GM12878 (cell line): ENCODE data around the gene AGAP1. TPM values are rescaled to one million over a fixed set of nuclear protein-coding genes. Genes with fewer than 3 reads are reported as not detected.

ENCODE experiments used
- ATAC-seq: fragments of 200-7000 bp; cut with Tn5 transposase; 3 replicates; pipeline ENCODE4 v1.9.1; 2020; ENCODE audit warnings: mild to moderate bottlenecking, moderate library complexity
- BruUV-seq: library from RNA; stranded (reverse); fragments of 400-500 nt; replicated peaks from 2 replicates; lab custom pipeline; 2021; lab: Mats Ljungman, UMichigan
- CTCF ChIA-PET: fragments of 300-600 bp; sonication (Branson Sonifier 250); formaldehyde crosslinking; extraction: SDS; loops from one replicate; lab custom pipeline; 2021; ENCODE audit warnings: inconsistent platforms; lab: Yijun Ruan, JAX
- POLR2A ChIA-PET: fragments of 350-600 bp; formaldehyde crosslinking; extraction: SDS; loops from one replicate; lab custom pipeline; 2021; ENCODE audit warnings: inconsistent platforms; lab: Charles Lee
- RAD21 ChIA-PET: fragments of 300-600 bp; sonication (Branson Sonifier 250); formaldehyde crosslinking; loops from one replicate; lab custom pipeline; 2023; ENCODE audit warnings: antibody characterized with exemption; ENCODE audit not compliant: unreplicated experiment; lab: Charles Lee
- SMC1A ChIA-PET: fragments of 300-600 bp; sonication (Branson Sonifier 250); formaldehyde crosslinking; loops from one replicate; lab custom pipeline; 2023; ENCODE audit not compliant: unreplicated experiment, uncharacterized antibody; lab: Charles Lee
- DNase-seq: peaks from one replicate; pipeline ENCODE4 v3.0.0-alpha.2; 2011; ENCODE audit warnings: low read depth, low spot score
- FAIRE-seq: peaks from 3 replicates; lab custom pipeline; 2011; peaks lifted over from hg19 to GRCh38; lab: Jason Lieb, UNC
- H2AFZ ChIP-seq: 2 replicates; pipeline ENCODE4 v1.6.0; 2011; ENCODE audit warnings: low read depth, low read length, control low read depth; ENCODE audit not compliant: control insufficient read depth
- H3K27ac ChIP-seq: 2 replicates; pipeline ENCODE4 v1.5.1; 2011; ENCODE audit warnings: control low read depth; ENCODE audit not compliant: control insufficient read depth, insufficient read depth
- H3K27me3 ChIP-seq, 2 experiments: replicated peaks in 1 of 2; 2 replicates each; pipeline versions ENCODE4 v1.6.0 to v1.6.1; 2011; ENCODE audit warnings: low read length in 1 of 2; ENCODE audit not compliant: control insufficient read depth in 2 of 2, insufficient read depth in 2 of 2
- H3K36me3 ChIP-seq, 2 experiments: 2 replicates each; pipeline ENCODE4 v1.5.1; 2011; ENCODE audit warnings: low read length in 1 of 2; ENCODE audit not compliant: control insufficient read depth in 2 of 2, insufficient read depth in 2 of 2
- H3K4me1 ChIP-seq: 2 replicates; pipeline ENCODE4 v1.6.1; 2011; ENCODE audit warnings: mild to moderate bottlenecking, low read length, moderate library complexity, mixed read lengths; ENCODE audit not compliant: control insufficient read depth, insufficient read depth
- H3K4me2 ChIP-seq: 2 replicates; pipeline ENCODE4 v1.6.0; 2011; ENCODE audit warnings: control low read depth; ENCODE audit not compliant: control insufficient read depth, insufficient read depth
- H3K4me3 ChIP-seq: fragments of 200-600 bp; sonication (generic); 2 replicates; pipeline ENCODE4 v1.5.1; 2016
- H3K79me2 ChIP-seq: 2 replicates; pipeline ENCODE4 v1.6.0; 2011; ENCODE audit warnings: low read length; ENCODE audit not compliant: control insufficient read depth, insufficient read depth
- H3K9ac ChIP-seq: 2 replicates; pipeline ENCODE4 v1.8.0; 2011; ENCODE audit warnings: low read length, control low read depth, mixed read lengths; ENCODE audit not compliant: control insufficient read depth, insufficient read depth
- H3K9me3 ChIP-seq: replicated peaks from 3 replicates; pipeline ENCODE4 v1.5.1; 2011; ENCODE audit warnings: mild to moderate bottlenecking, low read length; ENCODE audit not compliant: control insufficient read depth, insufficient read depth
- H4K20me1 ChIP-seq: 2 replicates; pipeline ENCODE4 v1.6.0; 2011; ENCODE audit not compliant: control insufficient read depth, insufficient read depth
- CEBPB ChIP-seq, 2 experiments: fragments of 150-350 bp in 1 of 2; IDR thresholded peaks; 2 replicates each; pipeline ENCODE4 v1.6.1; 2012 to 2014; ENCODE audit warnings: low read depth in 2 of 2, low read length in 2 of 2, borderline replicate concordance in 1 of 2, inconsistent platforms in 1 of 2
- IKZF1 ChIP-seq: fragments of 450-650 bp; conservative IDR thresholded peaks from 2 replicates; pipeline ENCODE4 v1.6.1; 2017; ENCODE audit warnings: antibody characterized with exemption, mild to moderate bottlenecking
- IRF4 ChIP-seq: IDR thresholded peaks from 2 replicates; pipeline ENCODE4 v1.6.1; 2011; ENCODE audit warnings: low read depth, low read length
- KAT2A ChIP-seq: conservative IDR thresholded peaks from 2 replicates; pipeline ENCODE4 v1.6.1; 2011; ENCODE audit warnings: low read depth, low read length; ENCODE audit not compliant: control insufficient read depth
- MEF2A ChIP-seq: IDR thresholded peaks from 2 replicates; pipeline ENCODE4 v1.6.1; 2011; ENCODE audit warnings: low read depth, mild to moderate bottlenecking, low read length, moderate library complexity; ENCODE audit not compliant: insufficient read depth
- MYB ChIP-seq: fragments of 150-350 bp; IDR thresholded peaks from 2 replicates; pipeline ENCODE4 v1.6.1; 2014; ENCODE audit warnings: mild to moderate bottlenecking, low read depth, low read length, borderline replicate concordance
- NR2C1 ChIP-seq: fragments of 450-650 bp; IDR thresholded peaks from 2 replicates; pipeline ENCODE4 v1.6.1; 2017; ENCODE audit warnings: antibody characterized with exemption, mild to moderate bottlenecking, moderate library complexity
- RFX5 ChIP-seq: IDR thresholded peaks from 2 replicates; pipeline ENCODE4 v1.6.1; 2011; ENCODE audit warnings: low read depth, low read length, improper control_type of control experiment
- SMAD1 ChIP-seq: fragments of 450-650 bp; IDR thresholded peaks from 2 replicates; pipeline ENCODE4 v1.6.1; 2018; ENCODE audit warnings: mild to moderate bottlenecking, low read depth; ENCODE audit not compliant: partially characterized antibody
- STAT3 ChIP-seq: IDR thresholded peaks from 2 replicates; pipeline ENCODE4 v1.6.1; 2011; ENCODE audit warnings: low read depth, low read length, improper control_type of control experiment
- YY1 ChIP-seq: IDR thresholded peaks from 2 replicates; pipeline ENCODE4 v1.6.1; 2011; ENCODE audit warnings: low read depth, mild to moderate bottlenecking, low read length
- WGBS: methylation state at CpG from one replicate; pipeline ENCODE4 v1.1.6; 2016; ENCODE audit warnings: low lambda C conversion rate; ENCODE audit not compliant: insufficient replicate concordance, insufficient coverage; ENCODE audit errors: missing lambda C conversion rate; 5-methylcytosine and 5-hydroxymethylcytosine counted together
- in situ Hi-C: fragments of 300-500 bp; cut with MboI; formaldehyde crosslinking; loops from 9 replicates; pipeline ENCODE4 v1.14.3; 2018; ENCODE audit warnings: mixed read lengths
- intact Hi-C: fragments of 100-400 bp; cut with micrococcal nuclease; formaldehyde crosslinking; loops from one replicate; pipeline ENCODE4 v1.14.2; 2022; ENCODE audit not compliant: unreplicated experiment
- polyA plus RNA-seq, 11 experiments: library from polyadenylated mRNA; depleted of rRNA in 4 of 11; unstranded in 6 of 11; stranded (reverse) in 5 of 11; fragments of >200 nt; fragmentation: Nextera tagmentation in 4 of 11; fragmentation: Illumina TruSeq in 1 of 11; extraction: Ambion mirVana in 4 of 11; extraction: Trizol in 1 of 11; gene quantifications; 1 replicate in 1 of 11; 2 replicates in 10 of 11; pipeline versions ENCODE4 v1.2.1 to v1.2.3, GENCODE V29; 2011 to 2016; ENCODE audit warnings: inconsistent platforms in 2 of 11, missing spikeins in 2 of 11, low read depth in 1 of 11
- total RNA-seq, 4 experiments: library from RNA; depleted of rRNA in 3 of 4; stranded (reverse); fragments of >200 nt in 3 of 4; fragmentation: Illumina TruSeq in 1 of 4; extraction: Trizol in 1 of 4; gene quantifications; 2 replicates each; pipeline versions ENCODE4 v1.2.1 to v1.2.3, GENCODE V29; 2013 to 2021
- TF ChIP-seq, protein P1 (sequence below): fragments of 150-350 bp; IDR thresholded peaks from 2 replicates; pipeline ENCODE4 v1.6.1; 2014; ENCODE audit warnings: mild to moderate bottlenecking, low read depth, low read length
- TF ChIP-seq, protein P2 (sequence below): IDR thresholded peaks from 2 replicates; pipeline ENCODE4 v1.6.1; 2011; ENCODE audit warnings: borderline replicate concordance, low read depth, mild to moderate bottlenecking, moderate library complexity, low read length; ENCODE audit not compliant: insufficient read depth, poor library complexity, severe bottlenecking
- TF ChIP-seq, protein P3 (sequence below): fragments of 450-650 bp; IDR thresholded peaks from 2 replicates; pipeline ENCODE4 v1.6.1; 2017; ENCODE audit warnings: mild to moderate bottlenecking, moderate library complexity

The AGAP1 gene
- total and polyA plus RNA-seq, 10 of the 15 experiments (the other 5 are each of a cell fraction or from before 2014, with no cell fraction given): 0.05 to 0.15 (median 0.06) TPM; not detected in 7

DNA sequence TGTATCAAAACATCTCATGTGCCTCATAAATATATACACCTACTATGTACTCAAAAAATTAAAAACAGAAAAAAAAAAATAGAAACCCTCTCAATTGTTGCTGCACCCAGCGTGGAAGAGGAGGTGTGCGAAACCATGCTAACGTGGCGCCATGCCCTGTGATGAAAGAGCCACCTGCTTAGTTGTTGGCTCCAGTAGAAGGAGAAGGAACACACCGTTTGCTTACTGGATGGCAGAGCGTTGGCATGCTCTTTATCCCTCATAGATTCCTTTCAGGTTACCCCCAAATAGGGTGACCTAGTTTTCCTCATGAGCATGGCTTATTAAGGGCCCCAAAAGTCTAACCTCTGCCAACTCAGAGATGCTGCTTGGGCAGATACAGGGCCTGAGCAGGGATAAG, 332.1 kb downstream of the AGAP1 start (continued):
- TF ChIP-seq STAT3 (no peak), YY1 (no peak), MEF2A (no peak)
- TF ChIP-seq, protein P1, sequence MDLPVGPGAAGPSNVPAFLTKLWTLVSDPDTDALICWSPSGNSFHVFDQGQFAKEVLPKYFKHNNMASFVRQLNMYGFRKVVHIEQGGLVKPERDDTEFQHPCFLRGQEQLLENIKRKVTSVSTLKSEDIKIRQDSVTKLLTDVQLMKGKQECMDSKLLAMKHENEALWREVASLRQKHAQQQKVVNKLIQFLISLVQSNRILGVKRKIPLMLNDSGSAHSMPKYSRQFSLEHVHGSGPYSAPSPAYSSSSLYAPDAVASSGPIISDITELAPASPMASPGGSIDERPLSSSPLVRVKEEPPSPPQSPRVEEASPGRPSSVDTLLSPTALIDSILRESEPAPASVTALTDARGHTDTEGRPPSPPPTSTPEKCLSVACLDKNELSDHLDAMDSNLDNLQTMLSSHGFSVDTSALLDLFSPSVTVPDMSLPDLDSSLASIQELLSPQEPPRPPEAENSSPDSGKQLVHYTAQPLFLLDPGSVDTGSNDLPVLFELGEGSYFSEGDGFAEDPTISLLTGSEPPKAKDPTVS: no peak
- TF ChIP-seq, all 136 proteins: peak for 0

DNA sequence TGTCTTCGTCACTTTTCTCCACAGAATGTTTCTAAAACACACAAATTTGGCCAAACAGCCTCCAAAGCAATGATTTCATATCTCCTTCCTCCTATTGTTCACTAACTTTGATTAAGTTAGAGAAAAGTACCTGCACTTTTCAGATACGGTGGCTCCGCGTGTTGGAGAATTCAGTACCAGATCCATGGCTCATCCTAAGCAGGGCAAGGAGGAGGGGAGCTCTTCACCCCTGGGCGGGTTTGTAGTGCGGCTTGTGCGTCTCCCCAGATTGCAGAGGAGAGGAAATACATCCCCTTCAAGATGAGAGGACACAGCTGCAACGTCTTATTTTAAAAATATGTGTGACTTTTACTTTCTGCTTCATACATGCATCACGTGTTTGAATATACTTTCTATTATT, 333.0 kb downstream of the AGAP1 start:
- H3K4me1 ChIP-seq: no peaks in the 10 kb centered on the region
- no peak overlapping the region for H2AFZ ChIP-seq
- BruUV-seq: no TSS peak
- H4K20me1 ChIP-seq: no peaks in the 10 kb centered on the region
- H3K4me2 ChIP-seq: no peak overlapping the region
- DNase-seq (no peak), FAIRE-seq (no peak), ATAC-seq (no peak)
- no peak overlapping the region for H3K9ac ChIP-seq
- 39% methylated on average over 9 of the region's 9 CpGs for WGBS
- no peak overlapping the region for H3K27ac ChIP-seq
- no peaks in the 10 kb centered on the region for H3K36me3 ChIP-seq
- ChIA-PET RAD21 (no interaction called here), CTCF (no interaction called here), POLR2A (no interaction called here), SMC1A (no interaction called here)
- no peaks in the 10 kb centered on the region for H3K79me2 ChIP-seq
- no peak overlapping the region for H3K4me3 ChIP-seq
- in situ Hi-C loops: no loop called here
- H3K9me3 ChIP-seq: no peaks in the 10 kb centered on the region
- intact Hi-C loops: no loop called here
- no peaks in the 10 kb centered on the region for H3K27me3 ChIP-seq
- TF ChIP-seq MYB (no peak), SMAD1 (no peak), NR2C1 (no peak), IRF4 (no peak), KAT2A (no peak), RFX5 (no peak), IKZF1 (no peak), CEBPB (IDR thresholded peaks at IDR 0.05; ENCODE audit: borderline replicate concordance in 1 of 2, low read depth in 2 of 2, low read length in 2 of 2) (no peak)
- TF ChIP-seq, protein P2, sequence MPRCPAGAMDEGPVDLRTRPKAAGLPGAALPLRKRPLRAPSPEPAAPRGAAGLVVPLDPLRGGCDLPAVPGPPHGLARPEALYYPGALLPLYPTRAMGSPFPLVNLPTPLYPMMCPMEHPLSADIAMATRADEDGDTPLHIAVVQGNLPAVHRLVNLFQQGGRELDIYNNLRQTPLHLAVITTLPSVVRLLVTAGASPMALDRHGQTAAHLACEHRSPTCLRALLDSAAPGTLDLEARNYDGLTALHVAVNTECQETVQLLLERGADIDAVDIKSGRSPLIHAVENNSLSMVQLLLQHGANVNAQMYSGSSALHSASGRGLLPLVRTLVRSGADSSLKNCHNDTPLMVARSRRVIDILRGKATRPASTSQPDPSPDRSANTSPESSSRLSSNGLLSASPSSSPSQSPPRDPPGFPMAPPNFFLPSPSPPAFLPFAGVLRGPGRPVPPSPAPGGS: no peak
- TF ChIP-seq, protein P3, sequence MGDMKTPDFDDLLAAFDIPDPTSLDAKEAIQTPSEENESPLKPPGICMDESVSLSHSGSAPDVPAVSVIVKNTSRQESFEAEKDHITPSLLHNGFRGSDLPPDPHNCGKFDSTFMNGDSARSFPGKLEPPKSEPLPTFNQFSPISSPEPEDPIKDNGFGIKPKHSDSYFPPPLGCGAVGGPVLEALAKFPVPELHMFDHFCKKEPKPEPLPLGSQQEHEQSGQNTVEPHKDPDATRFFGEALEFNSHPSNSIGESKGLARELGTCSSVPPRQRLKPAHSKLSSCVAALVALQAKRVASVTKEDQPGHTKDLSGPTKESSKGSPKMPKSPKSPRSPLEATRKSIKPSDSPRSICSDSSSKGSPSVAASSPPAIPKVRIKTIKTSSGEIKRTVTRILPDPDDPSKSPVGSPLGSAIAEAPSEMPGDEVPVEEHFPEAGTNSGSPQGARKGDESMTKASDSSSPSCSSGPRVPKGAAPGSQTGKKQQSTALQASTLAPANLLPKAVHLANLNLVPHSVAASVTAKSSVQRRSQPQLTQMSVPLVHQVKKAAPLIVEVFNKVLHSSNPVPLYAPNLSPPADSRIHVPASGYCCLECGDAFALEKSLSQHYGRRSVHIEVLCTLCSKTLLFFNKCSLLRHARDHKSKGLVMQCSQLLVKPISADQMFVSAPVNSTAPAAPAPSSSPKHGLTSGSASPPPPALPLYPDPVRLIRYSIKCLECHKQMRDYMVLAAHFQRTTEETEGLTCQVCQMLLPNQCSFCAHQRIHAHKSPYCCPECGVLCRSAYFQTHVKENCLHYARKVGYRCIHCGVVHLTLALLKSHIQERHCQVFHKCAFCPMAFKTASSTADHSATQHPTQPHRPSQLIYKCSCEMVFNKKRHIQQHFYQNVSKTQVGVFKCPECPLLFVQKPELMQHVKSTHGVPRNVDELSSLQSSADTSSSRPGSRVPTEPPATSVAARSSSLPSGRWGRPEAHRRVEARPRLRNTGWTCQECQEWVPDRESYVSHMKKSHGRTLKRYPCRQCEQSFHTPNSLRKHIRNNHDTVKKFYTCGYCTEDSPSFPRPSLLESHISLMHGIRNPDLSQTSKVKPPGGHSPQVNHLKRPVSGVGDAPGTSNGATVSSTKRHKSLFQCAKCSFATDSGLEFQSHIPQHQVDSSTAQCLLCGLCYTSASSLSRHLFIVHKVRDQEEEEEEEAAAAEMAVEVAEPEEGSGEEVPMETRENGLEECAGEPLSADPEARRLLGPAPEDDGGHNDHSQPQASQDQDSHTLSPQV: no peak
